A549 (cell line): ENCODE data around the gene MAP6. TPM values are rescaled to one million over a fixed set of nuclear protein-coding genes. Genes with fewer than 3 reads are reported as not detected.

ENCODE experiments used
- ATAC-seq, 2 experiments: fragments of 200-7000 bp in 1 of 2; fragments of >200 bp in 1 of 2; cut with Nextera tagmentation in 1 of 2; cut with Tn5 transposase in 1 of 2; 3 replicates each; pipeline versions ENCODE4 v1.8.0 to v1.9.1; 2018 to 2020; ENCODE audit warnings: mild to moderate bottlenecking in 1 of 2, moderate library complexity in 1 of 2
- CTCF ChIA-PET: fragments of 300-600 bp; sonication (Branson Sonifier 250); formaldehyde crosslinking; extraction: SDS; loops from one replicate; lab custom pipeline; 2021; ENCODE audit warnings: antibody characterized with exemption, inconsistent platforms; lab: Yijun Ruan, JAX
- POLR2A ChIA-PET: fragments of 350-600 bp; formaldehyde crosslinking; extraction: SDS; loops from one replicate; lab custom pipeline; 2021; ENCODE audit warnings: antibody characterized with exemption, inconsistent platforms; lab: Yijun Ruan, JAX
- DNase-seq, 2 experiments: peaks; one replicate each; pipeline versions ENCODE4 v3.0.0 to v3.0.0-alpha.2; 2011 to 2016; ENCODE audit warnings: low read depth in 1 of 2, low spot score in 1 of 2
- FAIRE-seq: peaks from 2 replicates; lab custom pipeline; 2011; peaks lifted over from hg19 to GRCh38; lab: Jason Lieb, UNC
- H3K27ac ChIP-seq, 2 experiments: fragments of >200 bp; sonication (Bioruptor Twin); formaldehyde crosslinking; 3 replicates each; pipeline ENCODE4 v1.5.1; 2016 to 2017
- H3K4me1 ChIP-seq: fragments of >200 bp; sonication (Bioruptor Twin); formaldehyde crosslinking; 3 replicates; pipeline ENCODE4 v1.6.1; 2016
- H3K4me2 ChIP-seq: fragments of >200 bp; sonication (Bioruptor Twin); formaldehyde crosslinking; 3 replicates; pipeline ENCODE4 v1.6.1; 2016
- H3K4me3 ChIP-seq: fragments of >200 bp; sonication (Bioruptor Twin); formaldehyde crosslinking; 3 replicates; pipeline ENCODE4 v1.5.1; 2016
- H3K9me3 ChIP-seq: fragments of >200 bp; sonication (Bioruptor Twin); formaldehyde crosslinking; 3 replicates; pipeline ENCODE4 v1.6.1; 2016
- ATOH8 ChIP-seq: fragments of 250-450 bp; sonication (Bioruptor Pico); IDR thresholded peaks from 2 replicates; pipeline ENCODE4 v1.5.0; 2020; ENCODE audit warnings: low read depth, mild to moderate bottlenecking, moderate library complexity
- BCL3 ChIP-seq: fragments of >200 bp; sonication (Bioruptor Twin); formaldehyde crosslinking; IDR thresholded peaks from 3 replicates; pipeline ENCODE4 v1.6.1; 2016
- CBX2 ChIP-seq: fragments of 200-600 bp; sonication (generic); IDR thresholded peaks from 2 replicates; pipeline ENCODE4 v1.6.1; 2016; ENCODE audit warnings: low read depth, mild to moderate bottlenecking, borderline replicate concordance
- CEBPB ChIP-seq, 2 experiments: fragments of >200 bp in 1 of 2; sonication (Bioruptor Twin) in 1 of 2; formaldehyde crosslinking in 1 of 2; IDR thresholded peaks; 2 replicates each; pipeline ENCODE4 v1.6.1; 2012 to 2016
- CHD4 ChIP-seq: fragments of 200-600 bp; sonication (generic); IDR thresholded peaks from 2 replicates; pipeline ENCODE4 v1.6.1; 2016; ENCODE audit warnings: antibody characterized with exemption, mild to moderate bottlenecking, borderline replicate concordance
- E2F6 ChIP-seq: IDR thresholded peaks from 2 replicates; pipeline ENCODE4 v1.6.1; 2012; ENCODE audit warnings: low read depth, borderline replicate concordance
- EHF ChIP-seq: fragments of 250-450 bp; sonication (Bioruptor Pico); IDR thresholded peaks from 2 replicates; pipeline ENCODE4 v1.5.0; 2020; ENCODE audit warnings: mild to moderate bottlenecking
- EHMT2 ChIP-seq: fragments of 200-600 bp; sonication (generic); IDR thresholded peaks from 2 replicates; pipeline ENCODE4 v1.6.1; 2016; ENCODE audit warnings: antibody characterized with exemption, low read depth, mild to moderate bottlenecking, moderate library complexity
- ESRRA ChIP-seq: fragments of 150-350 bp; IDR thresholded peaks from 2 replicates; pipeline ENCODE4 v1.6.1; 2014; ENCODE audit warnings: mild to moderate bottlenecking, low read length, borderline replicate concordance
- FOXS1 ChIP-seq: fragments of 250-450 bp; sonication (Bioruptor Pico); IDR thresholded peaks from 2 replicates; pipeline ENCODE4 v1.5.0; 2020; ENCODE audit warnings: mild to moderate bottlenecking, moderate library complexity
- GATA3 ChIP-seq: IDR thresholded peaks from 2 replicates; pipeline ENCODE4 v1.6.1; 2012; ENCODE audit warnings: borderline replicate concordance
- HDAC2 ChIP-seq: fragments of 200-600 bp; sonication (generic); IDR thresholded peaks from 2 replicates; pipeline ENCODE4 v1.6.1; 2016
- HMGXB4 ChIP-seq: fragments of 250-450 bp; sonication (Bioruptor Pico); IDR thresholded peaks from 2 replicates; pipeline ENCODE4 v1.5.0; 2021; ENCODE audit warnings: mild to moderate bottlenecking, moderate library complexity, borderline replicate concordance
- HOXB5 ChIP-seq: fragments of 250-450 bp; sonication (Bioruptor Pico); IDR thresholded peaks from 2 replicates; pipeline ENCODE4 v1.5.0; 2020; ENCODE audit warnings: mild to moderate bottlenecking, moderate library complexity
- KDM5A ChIP-seq: fragments of 200-600 bp; sonication (generic); IDR thresholded peaks from 2 replicates; pipeline ENCODE4 v1.6.1; 2016; ENCODE audit warnings: antibody characterized with exemption, mild to moderate bottlenecking
- MAX ChIP-seq: IDR thresholded peaks from 2 replicates; pipeline ENCODE4 v1.6.1; 2012
- MAZ ChIP-seq: fragments of 150-350 bp; IDR thresholded peaks from 2 replicates; pipeline ENCODE4 v1.6.1; 2014; ENCODE audit warnings: antibody characterized with exemption, low read depth, low read length, borderline replicate concordance
- PBX3 ChIP-seq: IDR thresholded peaks from 2 replicates; pipeline ENCODE4 v1.6.1; 2012
- PHF8 ChIP-seq: fragments of 200-600 bp; sonication (generic); IDR thresholded peaks from 2 replicates; pipeline ENCODE4 v1.6.1; 2016; ENCODE audit warnings: low read depth, mild to moderate bottlenecking, antibody characterized with exemption, moderate library complexity, borderline replicate concordance
- POLR2A ChIP-seq: IDR thresholded peaks from 2 replicates; pipeline ENCODE4 v1.6.1; 2012; ENCODE audit warnings: mild to moderate bottlenecking, low read length
- RFX5 ChIP-seq: fragments of 450-650 bp; IDR thresholded peaks from 2 replicates; pipeline ENCODE4 v1.7.1; 2014; ENCODE audit warnings: antibody characterized with exemption, mild to moderate bottlenecking, moderate library complexity
- SMC3 ChIP-seq: fragments of >200 bp; sonication (Bioruptor Twin); formaldehyde crosslinking; IDR thresholded peaks from 3 replicates; pipeline ENCODE4 v1.6.1; 2018; ENCODE audit warnings: inconsistent platforms
- SREBF2 ChIP-seq: fragments of 450-650 bp; IDR thresholded peaks from 2 replicates; pipeline ENCODE4 v1.6.1; 2014; ENCODE audit warnings: mild to moderate bottlenecking, moderate library complexity
- USF2 ChIP-seq: fragments of 450-650 bp; IDR thresholded peaks from 2 replicates; pipeline ENCODE4 v1.6.1; 2014; ENCODE audit warnings: antibody characterized with exemption
- ZNF302 ChIP-seq: fragments of 250-450 bp; sonication (Bioruptor Pico); IDR thresholded peaks from 2 replicates; pipeline ENCODE4 v1.9.0; 2021; ENCODE audit warnings: inconsistent platforms, mild to moderate bottlenecking, moderate library complexity
- ZSCAN20 ChIP-seq: fragments of 250-450 bp; sonication (Bioruptor Pico); IDR thresholded peaks from 2 replicates; pipeline ENCODE4 v1.8.0; 2022; ENCODE audit warnings: mild to moderate bottlenecking, moderate library complexity
- WGBS: methylation state at CpG from one replicate; pipeline ENCODE4 v1.1.6; 2017; ENCODE audit errors: missing lambda C conversion rate; 5-methylcytosine and 5-hydroxymethylcytosine counted together
- polyA plus RNA-seq, 4 experiments: library from polyadenylated mRNA; depleted of rRNA in 3 of 4; stranded (reverse); fragments of >200 nt; fragmentation: RNase III in 1 of 4; extraction: RNeasy Plus Mini Kit Qiagen cat#74134 plus additional on column Dnase treatment in 1 of 4; gene quantifications; 2 replicates in 3 of 4; 3 replicates in 1 of 4; pipeline ENCODE4 v1.2.3, GENCODE V29; 2011 to 2017

MAP6 gene
- polyA plus RNA-seq, 2 of the 4 experiments (the other 2 are of a cell fraction) = 1.1 to 2.1 TPM

GRCh38 chr11:75652936-75653335, 15.9 kb downstream of the MAP6 start:
- no peak overlapping the region for H3K4me3 ChIP-seq
- H3K4me2 ChIP-seq = no peak overlapping the region
- no peak overlapping the region for H3K27ac ChIP-seq
- no peak for TF ChIP-seq RFX5
- no peak for TF ChIP-seq FOXS1 (CRISPR knock-in tag)
- no peak for TF ChIP-seq HDAC2
- TF ChIP-seq CHD4 = no peak
- no peak for TF ChIP-seq ZSCAN20 (CRISPR knock-in tag)
- no peak for TF ChIP-seq HMGXB4
- TF ChIP-seq GATA3 = no peak
- TF ChIP-seq EHF (CRISPR knock-in tag) = no peak
- no peak for TF ChIP-seq CBX2
- TF ChIP-seq E2F6 = no peak
- no peak for TF ChIP-seq EHMT2
- no peak for TF ChIP-seq MAZ
- TF ChIP-seq KDM5A = no peak
- TF ChIP-seq USF2 = no peak
- TF ChIP-seq ESRRA = no peak
- TF ChIP-seq PHF8 = no peak
- TF ChIP-seq BCL3 = no peak
- TF ChIP-seq POLR2A = no peak
- TF ChIP-seq, all 56 proteins: peak for 0
- ChIA-PET CTCF (no interaction called here), POLR2A (no interaction called here)
- Histone ChIP-seq H3K9me3 (no peaks in the 10 kb centered on the region), H3K4me1 (no peaks in the 10 kb centered on the region)
- no peak for FAIRE-seq
- no peak for ATAC-seq
- DNase-seq = no peak
- 79% methylated on average over 6 of the region's 6 CpGs for WGBS

- Histone ChIP-seq H3K4me1 (no peaks in the 10 kb centered on the region), H3K27ac (no peak overlapping the region), H3K4me2 (no peak overlapping the region), H3K4me3 (no peak overlapping the region), H3K9me3 (no peaks in the 10 kb centered on the region)
- DNase-seq (no peak), FAIRE-seq (no peak), ATAC-seq (no peak)
- WGBS = 41% methylated on average over 4 of the region's 4 CpGs
- TF ChIP-seq SMC3 (no peak), PBX3 (no peak), MAX (no peak), GATA3 (no peak), HOXB5 (CRISPR knock-in tag) (no peak), MAZ (no peak), ZNF302 (CRISPR knock-in tag) (no peak), FOXS1 (CRISPR knock-in tag) (no peak), ATOH8 (CRISPR knock-in tag) (no peak), KDM5A (no peak), CEBPB (IDR thresholded peaks at IDR 0.05) (no peak), SREBF2 (no peak), USF2 (no peak)
- ChIA-PET CTCF (interaction anchor here (0.7 to 1.8 kb wide), 4 partner anchors 12 to 55 kb away, joined by 3 to 4 read pairs (median 4); no protein-coding TSS in a partner anchor), POLR2A (no interaction called here)
Observed at GRCh38 chr11:75651218-75651617, 17.6 kb downstream of the MAP6 start.
